ENCODE measurements around the gene C1orf35. TPM values are rescaled to one million over a fixed set of nuclear protein-coding genes. Genes with fewer than 3 reads are reported as not detected.

Gene C1orf35
- total and polyA plus RNA-seq, 9 of the 15 experiments (the other 6 are each of a cell fraction or from before 2014, with no cell fraction given) = 3.2 to 48.7 (median 12.5) TPM

DNA sequence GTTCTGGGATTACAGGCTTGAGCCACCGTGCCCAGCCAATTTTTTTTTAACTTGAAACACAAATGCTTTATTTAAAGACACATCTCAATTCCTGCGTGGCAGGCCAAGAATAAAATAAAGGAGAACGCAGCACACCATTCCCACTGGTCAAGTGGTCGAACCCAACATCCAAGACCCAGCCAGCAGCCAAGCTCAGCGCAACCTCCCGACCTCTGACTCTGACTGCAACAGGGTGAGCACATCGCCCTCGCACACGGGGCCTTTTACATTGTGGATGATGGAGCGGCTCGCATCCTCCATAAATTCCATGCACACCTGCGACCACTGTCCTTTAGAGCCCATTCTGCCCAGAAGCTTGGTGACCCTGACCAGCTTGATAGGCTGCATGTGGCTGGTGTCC, 31.5 kb upstream of the C1orf35 start:
- intact Hi-C loops (cut with micrococcal nuclease) = loop anchor here (5.0 kb wide), 2 partner anchors 48 to 133 kb away; no protein-coding TSS in a partner anchor
- TF ChIP-seq NR4A1 (CRISPR knock-in tag; IDR thresholded peaks at IDR 0.05) (no peak), NR4A1 (tag; IDR thresholded peaks at IDR 0.05) (no peak), KDM5B (IDR thresholded peaks at IDR 0.05; ENCODE audit: insufficient replicate concordance, low read depth, low read length) (no peak), ZNF134 (CRISPR knock-in tag; conservative IDR thresholded peaks at IDR 0.05) (no peak), XRCC3 (IDR thresholded peaks at IDR 0.05) (no peak), MCM2 (IDR thresholded peaks at IDR 0.05; ENCODE audit: low read depth) (no peak), PML (IDR thresholded peaks at IDR 0.05; ENCODE audit: low read length) (no peak), FIP1L1 (IDR thresholded peaks at IDR 0.05; ENCODE audit: low read depth, low read length, poor library complexity, severe bottlenecking) (no peak), KLF13 (tag; IDR thresholded peaks at IDR 0.05; ENCODE audit: borderline replicate concordance, low read depth) (no peak), ZNF589 (CRISPR knock-in tag; IDR thresholded peaks at IDR 0.05; ENCODE audit: low read depth) (no peak), ZBTB7A (IDR thresholded peaks at IDR 0.05; ENCODE audit: borderline replicate concordance, control insufficient read depth, low read depth, low read length) (no peak)
- TF ChIP-seq, protein P1, sequence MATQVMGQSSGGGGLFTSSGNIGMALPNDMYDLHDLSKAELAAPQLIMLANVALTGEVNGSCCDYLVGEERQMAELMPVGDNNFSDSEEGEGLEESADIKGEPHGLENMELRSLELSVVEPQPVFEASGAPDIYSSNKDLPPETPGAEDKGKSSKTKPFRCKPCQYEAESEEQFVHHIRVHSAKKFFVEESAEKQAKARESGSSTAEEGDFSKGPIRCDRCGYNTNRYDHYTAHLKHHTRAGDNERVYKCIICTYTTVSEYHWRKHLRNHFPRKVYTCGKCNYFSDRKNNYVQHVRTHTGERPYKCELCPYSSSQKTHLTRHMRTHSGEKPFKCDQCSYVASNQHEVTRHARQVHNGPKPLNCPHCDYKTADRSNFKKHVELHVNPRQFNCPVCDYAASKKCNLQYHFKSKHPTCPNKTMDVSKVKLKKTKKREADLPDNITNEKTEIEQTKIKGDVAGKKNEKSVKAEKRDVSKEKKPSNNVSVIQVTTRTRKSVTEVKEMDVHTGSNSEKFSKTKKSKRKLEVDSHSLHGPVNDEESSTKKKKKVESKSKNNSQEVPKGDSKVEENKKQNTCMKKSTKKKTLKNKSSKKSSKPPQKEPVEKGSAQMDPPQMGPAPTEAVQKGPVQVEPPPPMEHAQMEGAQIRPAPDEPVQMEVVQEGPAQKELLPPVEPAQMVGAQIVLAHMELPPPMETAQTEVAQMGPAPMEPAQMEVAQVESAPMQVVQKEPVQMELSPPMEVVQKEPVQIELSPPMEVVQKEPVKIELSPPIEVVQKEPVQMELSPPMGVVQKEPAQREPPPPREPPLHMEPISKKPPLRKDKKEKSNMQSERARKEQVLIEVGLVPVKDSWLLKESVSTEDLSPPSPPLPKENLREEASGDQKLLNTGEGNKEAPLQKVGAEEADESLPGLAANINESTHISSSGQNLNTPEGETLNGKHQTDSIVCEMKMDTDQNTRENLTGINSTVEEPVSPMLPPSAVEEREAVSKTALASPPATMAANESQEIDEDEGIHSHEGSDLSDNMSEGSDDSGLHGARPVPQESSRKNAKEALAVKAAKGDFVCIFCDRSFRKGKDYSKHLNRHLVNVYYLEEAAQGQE (IDR thresholded peaks at IDR 0.05; ENCODE audit: borderline replicate concordance) = no peak
- TF ChIP-seq, protein P1 (CRISPR knock-in tag; IDR thresholded peaks at IDR 0.05; ENCODE audit: low read depth) = no peak
- TF ChIP-seq, protein P2, sequence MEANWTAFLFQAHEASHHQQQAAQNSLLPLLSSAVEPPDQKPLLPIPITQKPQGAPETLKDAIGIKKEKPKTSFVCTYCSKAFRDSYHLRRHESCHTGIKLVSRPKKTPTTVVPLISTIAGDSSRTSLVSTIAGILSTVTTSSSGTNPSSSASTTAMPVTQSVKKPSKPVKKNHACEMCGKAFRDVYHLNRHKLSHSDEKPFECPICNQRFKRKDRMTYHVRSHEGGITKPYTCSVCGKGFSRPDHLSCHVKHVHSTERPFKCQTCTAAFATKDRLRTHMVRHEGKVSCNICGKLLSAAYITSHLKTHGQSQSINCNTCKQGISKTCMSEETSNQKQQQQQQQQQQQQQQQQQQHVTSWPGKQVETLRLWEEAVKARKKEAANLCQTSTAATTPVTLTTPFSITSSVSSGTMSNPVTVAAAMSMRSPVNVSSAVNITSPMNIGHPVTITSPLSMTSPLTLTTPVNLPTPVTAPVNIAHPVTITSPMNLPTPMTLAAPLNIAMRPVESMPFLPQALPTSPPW (CRISPR knock-in tag; IDR thresholded peaks at IDR 0.05) = no peak

More for the DNA sequence above, 31.5 kb upstream of the C1orf35 start:
- H4K20me1 ChIP-seq (replicated peaks; ENCODE audit: control insufficient read depth, insufficient read depth, low read length) = no peaks in the 10 kb centered on the region
- H3K36me3 ChIP-seq (ENCODE audit: control insufficient read depth, insufficient read depth, low read length) = no peaks in the 10 kb centered on the region
- 43% methylated on average over 12 of the region's 12 CpGs for WGBS (ENCODE audit: insufficient coverage, low coverage, missing lambda C conversion rate)
- peak overlapping the region in 1 of 2 experiments; percentile 69; a peak in 2 of 4 replicates for H3K9ac ChIP-seq (ENCODE audit: insufficient read depth in 1 of 2, low read depth in 2 of 2, low read length in 2 of 2)
- no peak overlapping the region for H3K4me3 ChIP-seq
- no peak overlapping the region for H2AFZ ChIP-seq (ENCODE audit: low read depth, low read length)
- ATAC-seq (no peak), FAIRE-seq (no peak), DNase-seq (ENCODE audit: extremely low read depth in 1 of 4, low spot score in 3 of 4) (no peak)
- no peaks in the 10 kb centered on the region; the same call in 2 of the 3 replicates for H3K79me2 ChIP-seq (ENCODE audit: control insufficient read depth, insufficient read depth, low read length)
- CTCF ChIA-PET (ENCODE audit: low intra/inter-chr PET ratio) = no interaction called here
- in situ Hi-C loops (cut with MboI) = no loop called here
- no peaks in the 10 kb centered on the region for H3K9me3 ChIP-seq (replicated peaks; ENCODE audit: control insufficient read depth, insufficient read depth, low read depth, low read length)
- H3K9me1 ChIP-seq (ENCODE audit: control insufficient read depth, insufficient read depth, low read length) = no peaks in the 10 kb centered on the region
- H3K27me3 ChIP-seq (ENCODE audit: control insufficient read depth in 2 of 2, insufficient read depth in 2 of 2, low read length in 2 of 2) = no peaks in the 10 kb centered on the region
- POLR2A ChIA-PET = interaction anchor here (1.0 to 1.4 kb wide), 4 partner anchors 8 to 32 kb away, joined by 3 to 5 read pairs (median 3); no protein-coding TSS in a partner anchor
- no peak overlapping the region for H3K4me2 ChIP-seq (ENCODE audit: insufficient read depth, low read length)
- H3K4me1 ChIP-seq (replicated peaks in 1 of 2; ENCODE audit: control insufficient read depth in 2 of 2, insufficient read depth in 2 of 2, low read length in 2 of 2) = peaks cover 8 to 18% of the 10 kb centered on the region in 2 experiments; a peak in 4 of 5 replicates
- H3K27ac ChIP-seq (ENCODE audit: extremely low read depth, low read depth, low read length) = no peak overlapping the region
- BruUV-seq (replicated peaks) = no TSS peak
